NCI-H1930 (cell line): Measurements from ENCODE around the gene ZNF438.

Source experiments
- DNase-seq, 2 experiments: peaks; one replicate each; lab custom pipeline; 2025; lab: John Stamatoyannopoulos, UW

ZNF438 gene

GRCh38 chr10:30847199-30847598, 184.5 kb downstream of the ZNF438 start:
- no peak for DNase-seq

GRCh38 chr10:30846710-30847109, 185.0 kb downstream of the ZNF438 start:
- DNase-seq: no peak

- DNase-seq: no peak
Observed at GRCh38 chr10:30842894-30843293, 188.8 kb downstream of the ZNF438 start.

GRCh38 chr10:30842185-30842584, 189.5 kb downstream of the ZNF438 start:
- no peak for DNase-seq

GRCh38 chr10:30840395-30841050, 191.1 kb downstream of the ZNF438 start:
- DNase-seq: no peak

GRCh38 chr10:30839652-30840051, 192.0 kb downstream of the ZNF438 start:
- DNase-seq: no peak

- DNase-seq: no peak
Observed at GRCh38 chr10:30836406-30836805, 195.3 kb downstream of the ZNF438 start.

GRCh38 chr10:30835146-30835545, 196.5 kb downstream of the ZNF438 start:
- no peak for DNase-seq

GRCh38 chr10:30834651-30835050, 197.0 kb downstream of the ZNF438 start:
- DNase-seq: no peak

- DNase-seq: no peak
Observed at GRCh38 chr10:30834153-30834552, 197.5 kb downstream of the ZNF438 start.

- DNase-seq: no peak
Observed at GRCh38 chr10:30833628-30833970, 198.1 kb downstream of the ZNF438 start.

- DNase-seq: no peak
Observed at GRCh38 chr10:30832749-30833627, 198.7 kb downstream of the ZNF438 start.

GRCh38 chr10:30832001-30832748, 199.5 kb downstream of the ZNF438 start:
- DNase-seq: peak; percentile 17 to 48

- DNase-seq: no peak
Observed at GRCh38 chr10:30831426-30831825, 200.2 kb downstream of the ZNF438 start.

GRCh38 chr10:30830315-30831230, 201.1 kb downstream of the ZNF438 start:
- no peak for DNase-seq

- DNase-seq: no peak
Observed at GRCh38 chr10:30829901-30830300, 201.8 kb downstream of the ZNF438 start.

GRCh38 chr10:30828680-30829079, 203.0 kb downstream of the ZNF438 start:
- DNase-seq: no peak

- DNase-seq: no peak
Observed at GRCh38 chr10:30828164-30828563, 203.5 kb downstream of the ZNF438 start.

GRCh38 chr10:30827531-30828120, 204.0 kb downstream of the ZNF438 start:
- no peak for DNase-seq

- DNase-seq: no peak
Observed at GRCh38 chr10:30826679-30827078, 205.0 kb downstream of the ZNF438 start.

GRCh38 chr10:30825495-30825894, 206.2 kb downstream of the ZNF438 start:
- DNase-seq: no peak
